ENCODE measurements around the gene KLHL1.

Gene KLHL1

DNA sequence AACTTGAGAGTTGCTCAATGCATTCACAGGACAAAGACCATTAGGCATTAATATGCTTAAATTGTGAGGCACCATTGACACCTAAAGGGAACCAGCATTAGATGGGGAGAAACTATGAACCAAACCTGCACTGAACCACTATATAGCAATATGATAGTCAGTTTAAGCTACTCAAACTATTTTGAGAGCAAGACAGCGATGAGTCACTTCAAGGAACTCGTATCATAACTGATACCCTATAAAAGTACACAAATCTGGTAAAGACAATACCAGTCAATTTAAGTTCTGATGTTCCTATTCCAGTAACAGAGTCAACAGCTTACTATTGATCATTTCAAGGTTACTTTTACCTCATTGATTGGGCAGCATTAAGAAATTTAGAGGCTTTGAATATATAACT, 151.9 kb downstream of the KLHL1 start:
- H3K27me3 ChIP-seq (replicated peaks; ENCODE audit: control insufficient read depth, insufficient read depth, low read length) = no peaks in the 10 kb centered on the region
- TF ChIP-seq, protein P1, sequence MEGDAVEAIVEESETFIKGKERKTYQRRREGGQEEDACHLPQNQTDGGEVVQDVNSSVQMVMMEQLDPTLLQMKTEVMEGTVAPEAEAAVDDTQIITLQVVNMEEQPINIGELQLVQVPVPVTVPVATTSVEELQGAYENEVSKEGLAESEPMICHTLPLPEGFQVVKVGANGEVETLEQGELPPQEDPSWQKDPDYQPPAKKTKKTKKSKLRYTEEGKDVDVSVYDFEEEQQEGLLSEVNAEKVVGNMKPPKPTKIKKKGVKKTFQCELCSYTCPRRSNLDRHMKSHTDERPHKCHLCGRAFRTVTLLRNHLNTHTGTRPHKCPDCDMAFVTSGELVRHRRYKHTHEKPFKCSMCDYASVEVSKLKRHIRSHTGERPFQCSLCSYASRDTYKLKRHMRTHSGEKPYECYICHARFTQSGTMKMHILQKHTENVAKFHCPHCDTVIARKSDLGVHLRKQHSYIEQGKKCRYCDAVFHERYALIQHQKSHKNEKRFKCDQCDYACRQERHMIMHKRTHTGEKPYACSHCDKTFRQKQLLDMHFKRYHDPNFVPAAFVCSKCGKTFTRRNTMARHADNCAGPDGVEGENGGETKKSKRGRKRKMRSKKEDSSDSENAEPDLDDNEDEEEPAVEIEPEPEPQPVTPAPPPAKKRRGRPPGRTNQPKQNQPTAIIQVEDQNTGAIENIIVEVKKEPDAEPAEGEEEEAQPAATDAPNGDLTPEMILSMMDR (IDR thresholded peaks at IDR 0.05; ENCODE audit: insufficient read depth, low read length, poor library complexity, severe bottlenecking) = no peak
- H3K4me3 ChIP-seq (replicated peaks; ENCODE audit: low read depth, low read length) = no peak overlapping the region
- DNase-seq (ENCODE audit: extremely low read depth, insufficient read length) = no peak
- H3K36me3 ChIP-seq (ENCODE audit: control insufficient read depth, insufficient read depth, low read length) = no peaks in the 10 kb centered on the region

DNA sequence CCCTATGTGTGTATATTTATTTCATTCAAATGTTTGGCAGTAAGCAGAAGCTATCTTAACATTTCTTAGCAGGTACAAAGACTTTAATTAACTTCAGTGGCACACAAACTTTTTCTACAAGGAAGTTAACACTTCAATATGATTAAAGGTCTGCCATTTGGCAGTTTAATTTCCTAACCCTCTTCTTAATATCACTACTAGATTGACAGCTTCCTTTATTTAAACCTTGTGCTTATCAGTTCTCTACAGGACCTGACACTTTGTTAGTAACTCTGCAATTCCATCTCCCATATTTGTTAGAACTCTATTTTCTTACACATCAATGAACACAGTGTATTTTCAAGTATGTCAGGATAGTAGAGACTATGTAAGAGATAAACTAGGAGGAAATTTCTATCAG, 153.0 kb downstream of the KLHL1 start:
- no peak overlapping the region for H3K4me3 ChIP-seq (replicated peaks; ENCODE audit: low read depth, low read length)
- no peaks in the 10 kb centered on the region for H3K27me3 ChIP-seq (replicated peaks; ENCODE audit: control insufficient read depth, insufficient read depth, low read length)
- no peak for DNase-seq (ENCODE audit: extremely low read depth, insufficient read length)

DNA sequence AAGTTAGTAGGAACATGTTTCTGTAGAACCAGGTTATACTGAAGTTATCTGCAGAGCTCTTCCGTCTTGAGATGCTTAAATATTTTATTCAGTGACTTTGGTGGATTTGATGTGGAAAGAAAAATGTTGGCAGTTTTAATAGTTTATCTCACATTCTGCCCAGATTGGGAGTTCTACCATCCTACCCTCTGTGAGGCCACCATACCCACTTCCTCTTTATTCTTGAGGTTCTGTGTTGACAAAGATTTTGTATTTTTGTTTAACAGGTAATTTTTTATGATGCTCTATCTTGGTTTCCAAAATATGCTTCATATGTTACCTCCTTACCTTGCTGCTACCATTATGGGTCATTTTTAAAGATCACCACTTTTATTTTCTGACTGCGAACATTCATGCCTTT, 156.8 kb downstream of the KLHL1 start:
- Histone ChIP-seq H3K27me3 (replicated peaks; ENCODE audit: control insufficient read depth, insufficient read depth, low read length) (no peaks in the 10 kb centered on the region), H3K36me3 (ENCODE audit: control insufficient read depth, insufficient read depth, low read length) (no peaks in the 10 kb centered on the region), H3K4me3 (replicated peaks; ENCODE audit: low read depth, low read length) (no peak overlapping the region)
- no peak for DNase-seq (ENCODE audit: extremely low read depth, insufficient read length)
- TF ChIP-seq, protein P1 (IDR thresholded peaks at IDR 0.05; ENCODE audit: insufficient read depth, low read length, poor library complexity, severe bottlenecking) = no peak

More for the DNA sequence above, 153.0 kb downstream of the KLHL1 start:
- H3K36me3 ChIP-seq (ENCODE audit: control insufficient read depth, insufficient read depth, low read length) = no peaks in the 10 kb centered on the region
- TF ChIP-seq, protein P1 (IDR thresholded peaks at IDR 0.05; ENCODE audit: insufficient read depth, low read length, poor library complexity, severe bottlenecking) = no peak

GRCh38 chr13:69950160-69950559, 158.1 kb downstream of the KLHL1 start:
- no peak for DNase-seq (ENCODE audit: extremely low read depth, insufficient read length)
- Histone ChIP-seq H3K27me3 (replicated peaks; ENCODE audit: control insufficient read depth, insufficient read depth, low read length) (no peaks in the 10 kb centered on the region), H3K4me3 (replicated peaks; ENCODE audit: low read depth, low read length) (no peak overlapping the region), H3K36me3 (ENCODE audit: control insufficient read depth, insufficient read depth, low read length) (no peaks in the 10 kb centered on the region)
- TF ChIP-seq, protein P1 (IDR thresholded peaks at IDR 0.05; ENCODE audit: insufficient read depth, low read length, poor library complexity, severe bottlenecking) = no peak

DNA sequence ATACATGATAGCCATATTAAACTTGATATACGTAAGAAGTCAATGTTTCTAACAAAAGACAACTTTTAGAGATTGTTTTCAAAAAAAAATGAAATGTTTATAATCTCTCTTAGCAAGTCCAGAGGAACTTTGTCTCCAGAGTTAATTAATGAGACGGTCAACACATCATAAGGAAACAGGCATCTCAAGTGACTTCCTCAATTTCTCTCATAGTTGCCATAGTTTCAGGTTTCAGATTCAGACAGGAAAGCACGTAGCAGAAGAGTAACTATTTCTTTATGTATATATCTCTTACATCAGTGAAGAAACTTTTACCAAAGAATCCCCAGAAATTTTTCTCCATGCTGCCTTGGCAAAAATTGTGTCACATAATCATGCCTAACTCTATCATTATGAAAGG, 160.2 kb downstream of the KLHL1 start:
- DNase-seq (ENCODE audit: extremely low read depth, insufficient read length) = peak; percentile 44
- Histone ChIP-seq H3K36me3 (ENCODE audit: control insufficient read depth, insufficient read depth, low read length) (no peaks in the 10 kb centered on the region), H3K27me3 (replicated peaks; ENCODE audit: control insufficient read depth, insufficient read depth, low read length) (no peaks in the 10 kb centered on the region), H3K4me3 (replicated peaks; ENCODE audit: low read depth, low read length) (no peak overlapping the region)
- TF ChIP-seq, protein P1 (IDR thresholded peaks at IDR 0.05; ENCODE audit: insufficient read depth, low read length, poor library complexity, severe bottlenecking) = no peak

DNA sequence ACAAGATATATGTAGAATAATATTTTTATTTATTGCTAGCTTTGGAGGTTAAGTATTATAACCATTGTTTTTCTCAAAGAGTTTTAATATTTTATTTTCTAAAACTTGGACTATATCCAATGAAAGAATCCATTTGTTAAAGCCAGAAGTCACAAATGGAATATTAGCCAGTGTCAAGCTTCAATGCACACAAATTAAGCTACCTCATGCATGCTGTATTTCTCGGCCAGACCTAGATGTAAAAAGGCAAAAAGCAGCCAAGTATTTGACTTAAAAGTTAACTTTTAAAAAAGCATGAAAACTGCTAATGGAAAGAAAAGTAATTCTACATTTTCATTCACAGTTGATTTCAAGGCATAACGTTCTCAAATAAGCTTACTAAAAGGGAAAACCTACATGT, 160.7 kb downstream of the KLHL1 start:
- Histone ChIP-seq H3K36me3 (ENCODE audit: control insufficient read depth, insufficient read depth, low read length) (no peaks in the 10 kb centered on the region), H3K4me3 (replicated peaks; ENCODE audit: low read depth, low read length) (no peak overlapping the region), H3K27me3 (replicated peaks; ENCODE audit: control insufficient read depth, insufficient read depth, low read length) (no peaks in the 10 kb centered on the region)
- DNase-seq (ENCODE audit: extremely low read depth, insufficient read length) = no peak
- TF ChIP-seq, protein P1 (IDR thresholded peaks at IDR 0.05; ENCODE audit: insufficient read depth, low read length, poor library complexity, severe bottlenecking) = no peak

Data from GM06990 (cell line).